D341Med (cell line): ENCODE results near the gene OR1J1.

Source experiments
- DNase-seq: peaks from one replicate; pipeline ENCODE4 v3.0.0; 2012; ENCODE audit warnings: low spot score

Gene OR1J1, protein sequence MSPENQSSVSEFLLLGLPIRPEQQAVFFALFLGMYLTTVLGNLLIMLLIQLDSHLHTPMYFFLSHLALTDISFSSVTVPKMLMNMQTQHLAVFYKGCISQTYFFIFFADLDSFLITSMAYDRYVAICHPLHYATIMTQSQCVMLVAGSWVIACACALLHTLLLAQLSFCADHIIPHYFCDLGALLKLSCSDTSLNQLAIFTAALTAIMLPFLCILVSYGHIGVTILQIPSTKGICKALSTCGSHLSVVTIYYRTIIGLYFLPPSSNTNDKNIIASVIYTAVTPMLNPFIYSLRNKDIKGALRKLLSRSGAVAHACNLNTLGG

DNA sequence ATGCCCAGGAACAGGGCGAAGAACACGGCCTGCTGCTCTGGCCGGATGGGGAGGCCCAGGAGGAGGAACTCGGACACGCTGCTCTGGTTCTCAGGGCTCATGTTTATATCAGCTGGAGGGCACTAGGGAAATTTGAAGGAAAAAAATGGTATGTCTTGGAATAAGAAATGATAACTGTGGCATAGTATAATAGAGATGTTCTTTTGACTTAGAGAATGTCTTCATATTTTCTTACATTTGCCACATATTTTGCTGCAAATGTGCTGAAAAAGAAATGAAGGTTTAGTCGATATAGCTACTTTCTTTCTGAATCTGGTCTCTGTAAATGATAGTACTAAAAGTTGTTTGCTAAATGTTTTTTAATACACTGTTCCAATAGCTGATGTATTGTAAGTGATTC, at the start of gene OR1J1:
OR1J1 (minus strand) TSS at position 101 of the 400 bp plus-strand sequence; CDS start at position 101, 0 bp downstream.
- no peak for DNase-seq

GRCh38 chr9:122527193-122527592, 49.5 kb upstream of the OR1J1 start, which contains the start of gene OR1N1:
Gene OR1N1, minus strand, starts transcription at chr9:122527293. Its CDS starts 0 bp downstream, at chr9:122527293.
- DNase-seq = no peak

GRCh38 chr9:122526602-122527001, 48.9 kb upstream of the OR1J1 start:
- DNase-seq = no peak

DNA sequence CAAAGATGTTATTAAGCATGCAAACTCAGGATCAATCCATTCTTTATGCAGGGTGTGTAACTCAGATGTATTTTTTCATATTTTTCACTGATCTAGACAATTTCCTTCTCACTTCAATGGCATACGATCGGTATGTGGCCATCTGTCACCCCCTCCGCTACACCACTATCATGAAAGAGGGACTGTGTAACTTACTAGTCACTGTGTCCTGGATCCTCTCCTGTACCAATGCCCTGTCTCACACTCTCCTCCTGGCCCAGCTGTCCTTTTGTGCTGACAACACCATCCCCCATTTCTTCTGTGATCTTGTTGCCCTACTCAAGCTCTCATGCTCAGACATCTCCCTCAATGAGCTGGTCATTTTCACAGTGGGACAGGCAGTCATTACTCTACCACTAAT, 41.6 kb upstream of the OR1J1 start:
- DNase-seq = no peak

DNA sequence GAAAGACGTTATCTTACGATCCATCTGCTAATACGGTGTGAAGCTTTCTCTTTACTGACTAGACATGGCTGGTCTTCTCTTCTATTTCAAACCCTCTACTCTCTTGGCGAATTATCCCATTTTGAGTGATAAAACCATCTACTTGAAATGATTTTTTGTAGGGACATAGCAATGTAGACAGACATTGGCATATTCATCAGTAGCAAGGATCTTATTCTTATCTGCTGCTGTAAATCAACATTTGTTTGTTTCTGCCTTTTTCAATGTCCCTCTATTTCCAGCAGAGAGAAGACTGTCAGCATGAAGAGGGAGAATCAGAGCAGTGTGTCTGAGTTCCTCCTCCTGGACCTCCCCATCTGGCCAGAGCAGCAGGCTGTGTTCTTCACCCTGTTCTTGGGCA, 41.1 kb upstream of the OR1J1 start, which contains the start of gene OR1J4:
OR1J4 (plus strand) TSS at position 301 of the 400 bp plus-strand sequence; CDS start at position 301, 0 bp downstream.
- no peak for DNase-seq

DNA sequence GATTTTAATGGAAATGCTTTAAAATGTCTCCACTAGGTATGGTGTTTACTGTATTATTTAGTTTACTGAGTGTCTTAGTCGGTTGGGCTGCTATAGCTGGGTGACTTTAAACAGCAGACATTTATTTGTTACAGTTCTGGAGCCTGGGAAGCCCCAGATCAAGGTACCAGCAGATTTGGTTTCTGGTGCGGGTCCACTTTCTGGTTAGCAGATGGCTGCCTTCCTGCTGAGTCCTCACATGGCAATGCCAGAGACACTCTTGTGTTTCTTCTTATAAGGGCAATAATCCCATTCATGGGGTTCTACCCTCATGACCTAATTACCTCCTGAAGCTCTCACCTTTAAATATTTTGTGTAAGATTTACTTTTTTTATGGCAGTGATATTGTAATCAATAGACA, 40.5 kb upstream of the OR1J1 start:
- DNase-seq = no peak

GRCh38 chr9:122510502-122510901, 32.8 kb upstream of the OR1J1 start, which contains the start of gene OR1J2:
Gene OR1J2, plus strand, starts transcription at chr9:122510802. Its CDS starts 0 bp downstream, at chr9:122510802.
- DNase-seq = no peak

DNA sequence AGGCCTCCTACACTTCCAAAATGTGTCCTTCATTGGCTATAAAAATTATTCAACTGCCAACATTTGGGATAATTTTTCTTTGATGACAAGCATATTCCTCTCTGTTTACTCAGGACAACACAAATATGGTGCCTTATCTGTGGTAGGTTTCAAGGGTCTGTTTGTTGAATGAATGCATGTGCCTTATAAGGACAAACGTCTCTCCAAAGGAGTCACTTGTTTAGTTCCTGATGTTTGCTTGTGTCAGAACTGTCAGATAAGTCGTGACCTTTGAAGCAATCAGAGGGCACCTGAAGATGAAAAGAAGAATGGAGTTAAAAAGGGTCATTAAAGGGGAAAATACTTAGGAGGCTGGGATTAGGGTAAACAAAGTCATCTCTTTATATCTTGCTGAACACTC, 29.2 kb upstream of the OR1J1 start:
- DNase-seq = no peak

- peak; percentile 78 for DNase-seq
These were observed 21.2 kb upstream of the OR1J1 start for GRCh38 chr9:122498883-122499288.

GRCh38 chr9:122479062-122479461, 1.3 kb upstream of the OR1J1 start:
- no peak for DNase-seq

DNA sequence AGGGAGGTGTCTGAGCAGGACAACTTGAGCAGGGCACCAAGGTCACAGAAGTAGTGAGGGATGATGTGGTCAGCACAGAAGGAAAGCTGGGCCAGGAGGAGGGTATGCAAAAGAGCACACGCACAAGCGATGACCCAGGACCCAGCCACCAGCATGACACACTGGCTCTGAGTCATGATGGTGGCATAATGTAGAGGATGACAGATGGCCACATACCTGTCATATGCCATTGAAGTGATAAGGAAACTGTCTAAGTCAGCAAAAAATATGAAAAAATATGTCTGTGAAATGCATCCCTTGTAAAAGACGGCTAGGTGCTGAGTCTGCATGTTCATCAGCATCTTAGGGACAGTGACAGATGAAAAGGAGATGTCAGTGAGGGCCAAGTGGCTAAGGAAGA, 380 bp downstream of the OR1J1 start:
- DNase-seq = no peak

DNA sequence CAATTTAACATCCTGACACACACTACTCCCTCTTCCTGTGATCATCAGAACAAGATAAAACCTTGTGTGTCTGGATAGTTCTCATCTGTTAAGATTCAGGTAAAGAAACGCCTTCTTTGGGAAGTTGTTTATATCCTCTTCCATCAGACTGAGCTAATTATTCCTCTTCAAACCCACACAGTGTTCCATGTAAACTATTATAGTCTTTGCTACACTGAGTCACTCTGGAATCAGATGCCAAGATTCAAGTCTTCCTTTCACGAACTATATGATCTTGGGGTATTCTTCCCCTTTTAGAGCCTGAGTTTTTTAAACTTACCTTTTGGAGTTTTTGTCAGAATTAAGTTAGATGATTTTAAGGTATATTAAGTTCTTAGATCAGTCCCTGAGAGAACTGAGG, 2.0 kb downstream of the OR1J1 start:
- no peak for DNase-seq

DNA sequence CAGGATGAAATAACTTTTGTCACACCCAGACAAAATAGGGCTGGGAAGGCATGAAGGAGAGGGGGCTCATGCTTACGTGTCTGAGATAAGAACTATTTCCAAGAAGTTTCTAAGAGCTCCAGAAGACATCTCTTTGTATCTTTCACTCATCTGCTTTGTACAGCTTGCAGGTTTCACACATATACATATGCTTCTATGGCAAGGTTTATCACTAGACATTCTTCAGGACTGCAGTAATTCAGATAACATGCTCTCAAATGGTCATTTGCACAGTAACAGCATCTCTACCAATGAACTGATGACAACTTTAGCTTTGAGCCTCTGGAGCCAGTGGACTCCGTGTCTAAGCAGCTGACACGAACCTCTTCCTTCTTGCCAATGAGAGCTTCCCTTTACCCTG, 3.2 kb downstream of the OR1J1 start:
- DNase-seq = no peak

- DNase-seq = no peak
These were observed 9.0 kb downstream of the OR1J1 start for GRCh38 chr9:122468735-122469134.

GRCh38 chr9:122466456-122466855, 11.3 kb downstream of the OR1J1 start:
- DNase-seq = no peak

DNA sequence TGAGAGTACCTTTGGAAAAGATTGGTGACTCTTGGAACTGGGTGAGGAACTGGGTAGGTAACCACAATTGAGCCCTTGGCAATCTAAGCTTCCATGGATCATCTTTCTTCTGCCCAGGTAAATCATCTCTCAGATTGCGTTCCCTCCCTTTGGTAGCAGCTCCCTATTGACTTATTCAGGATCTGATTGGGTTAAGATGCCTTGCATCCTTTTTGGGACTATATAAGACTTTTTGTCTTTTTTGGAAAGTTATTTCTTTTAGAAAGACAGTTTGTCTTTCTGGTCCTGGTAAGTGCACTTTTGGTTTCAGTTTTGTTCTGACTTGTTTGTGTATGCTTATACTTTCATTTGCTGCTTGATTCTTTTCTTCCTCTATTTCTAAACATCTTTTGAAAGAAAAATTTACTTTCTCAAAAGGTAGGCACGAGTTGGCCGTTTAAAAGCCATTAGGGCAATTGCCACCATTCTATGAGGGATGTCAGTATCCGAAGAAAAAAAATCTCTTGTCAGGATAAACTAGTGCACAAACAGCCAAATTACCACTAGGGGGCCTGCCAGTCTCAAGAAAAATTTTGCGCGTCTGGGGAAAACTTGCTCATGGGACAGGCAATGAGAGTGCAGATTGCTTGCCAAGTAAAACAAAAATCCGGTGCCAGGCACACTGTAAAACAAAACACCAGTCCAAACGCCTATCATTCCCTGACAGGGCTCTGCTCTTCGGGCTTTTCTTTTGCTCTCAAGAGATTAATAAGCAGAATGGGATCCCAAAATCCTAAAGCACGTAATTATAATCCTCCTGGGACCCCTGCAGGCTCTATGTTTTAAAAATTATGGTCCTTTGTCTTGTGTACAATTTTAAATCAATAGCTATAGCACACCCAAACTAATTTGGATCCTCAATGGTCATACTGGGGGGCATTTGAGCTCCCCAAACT, 12.8 kb downstream of the OR1J1 start:
- DNase-seq = peak; percentile 75

GRCh38 chr9:122463828-122464632, 13.7 kb downstream of the OR1J1 start:
- DNase-seq = no peak

DNA sequence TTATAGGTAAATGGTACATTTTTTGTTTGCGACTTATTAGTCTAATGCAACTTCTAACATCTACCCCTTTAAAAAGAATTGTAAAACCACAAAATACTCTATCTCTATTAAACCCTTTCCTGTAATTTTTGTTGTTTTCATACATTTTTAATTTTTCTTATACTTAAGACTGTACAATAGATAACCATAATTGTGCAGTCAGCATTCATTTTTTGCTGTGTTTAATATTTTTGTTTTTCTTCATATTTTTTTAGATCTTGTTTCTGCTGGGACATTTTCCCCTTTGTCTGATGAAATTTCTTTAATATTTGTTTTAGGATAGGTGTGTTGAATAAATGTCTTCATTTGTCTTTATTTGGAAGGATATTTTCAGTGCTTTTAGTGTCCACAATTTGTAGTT, 19.9 kb downstream of the OR1J1 start:
- no peak for DNase-seq

DNA sequence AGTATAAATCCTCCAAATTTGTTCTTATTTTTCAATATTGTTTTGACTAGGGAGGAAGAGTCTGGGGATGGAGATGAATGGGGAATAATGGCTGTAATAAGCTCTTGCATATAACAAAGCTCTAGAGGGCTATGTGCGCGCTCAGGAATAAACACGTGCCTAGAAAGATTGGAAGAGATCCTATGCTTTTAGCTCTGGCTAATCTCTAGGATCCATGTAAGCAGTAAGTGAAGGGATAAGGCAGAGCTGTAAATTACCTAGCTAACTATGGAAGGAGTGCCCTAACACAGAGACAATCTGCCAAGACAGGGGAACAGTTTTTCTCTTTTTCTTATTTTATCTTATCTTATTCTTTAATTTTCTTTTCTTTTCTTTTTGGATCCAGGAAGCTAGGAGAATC, 21.6 kb downstream of the OR1J1 start:
- no peak for DNase-seq

GRCh38 chr9:122453677-122454135, 24.0 kb downstream of the OR1J1 start:
- DNase-seq = no peak

- DNase-seq = no peak
These were observed 30.8 kb downstream of the OR1J1 start for GRCh38 chr9:122446819-122447484.
